ENCODE data around the gene G6PC3.

GRCh38 chr17:44043272-44043696 is 27.3 kb upstream of the G6PC3 start:
- TF ChIP-seq POLR2A (IDR thresholded peaks at IDR 0.05; ENCODE audit: low read depth, low read length) (no peak), POLR2AphosphoS5 (IDR thresholded peaks at IDR 0.05; ENCODE audit: low read depth, low read length) (no peak), TAF1 (IDR thresholded peaks at IDR 0.05; ENCODE audit: borderline replicate concordance, low read depth, low read length) (no peak)
